Measurements from ENCODE around the gene SEPTIN12.

GRCh38 chr16:4795828-4796572 lies 7.9 kb upstream of the SEPTIN12 start:
- TF ChIP-seq, protein P1, sequence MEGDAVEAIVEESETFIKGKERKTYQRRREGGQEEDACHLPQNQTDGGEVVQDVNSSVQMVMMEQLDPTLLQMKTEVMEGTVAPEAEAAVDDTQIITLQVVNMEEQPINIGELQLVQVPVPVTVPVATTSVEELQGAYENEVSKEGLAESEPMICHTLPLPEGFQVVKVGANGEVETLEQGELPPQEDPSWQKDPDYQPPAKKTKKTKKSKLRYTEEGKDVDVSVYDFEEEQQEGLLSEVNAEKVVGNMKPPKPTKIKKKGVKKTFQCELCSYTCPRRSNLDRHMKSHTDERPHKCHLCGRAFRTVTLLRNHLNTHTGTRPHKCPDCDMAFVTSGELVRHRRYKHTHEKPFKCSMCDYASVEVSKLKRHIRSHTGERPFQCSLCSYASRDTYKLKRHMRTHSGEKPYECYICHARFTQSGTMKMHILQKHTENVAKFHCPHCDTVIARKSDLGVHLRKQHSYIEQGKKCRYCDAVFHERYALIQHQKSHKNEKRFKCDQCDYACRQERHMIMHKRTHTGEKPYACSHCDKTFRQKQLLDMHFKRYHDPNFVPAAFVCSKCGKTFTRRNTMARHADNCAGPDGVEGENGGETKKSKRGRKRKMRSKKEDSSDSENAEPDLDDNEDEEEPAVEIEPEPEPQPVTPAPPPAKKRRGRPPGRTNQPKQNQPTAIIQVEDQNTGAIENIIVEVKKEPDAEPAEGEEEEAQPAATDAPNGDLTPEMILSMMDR (optimal IDR thresholded peaks at IDR 0.05 in 1 of 3, IDR thresholded peaks at IDR 0.05 in 1 of 3, conservative IDR thresholded peaks at IDR 0.05 in 1 of 3; ENCODE audit: extremely low read depth in 1 of 3, insufficient read depth in 2 of 3, low read length in 3 of 3), result no peak
- no peak for TF ChIP-seq EZH2 (IDR thresholded peaks at IDR 0.05; ENCODE audit: low read length)

All from keratinocyte (primary cell).